ENCODE results near the gene STAC3. TPM values are rescaled to one million over a fixed set of nuclear protein-coding genes. Genes with fewer than 3 reads are reported as not detected.

Gene STAC3
- total RNA-seq, 1 experiment from 2014 or later, result 2.2 TPM

GRCh38 chr12:57250541-57250940 lies 446 bp downstream of the STAC3 start:
- TF ChIP-seq CTCF (conservative IDR thresholded peaks at IDR 0.05) (no peak), EZH2 (IDR thresholded peaks at IDR 0.05; ENCODE audit: low read depth) (no peak)
- Histone ChIP-seq H3K9me2 (ENCODE audit: insufficient read depth) (no peaks in the 10 kb centered on the region), H3K9me3 (ENCODE audit: insufficient read depth, low read depth) (no peaks in the 10 kb centered on the region), H3K27ac (no peak overlapping the region), H3K4me2 (no peak overlapping the region), H4K20me1 (ENCODE audit: insufficient read depth) (no peaks in the 10 kb centered on the region), H3K4me3 (no peak overlapping the region), H3K27me3 (ENCODE audit: insufficient read depth, low read depth) (no peaks in the 10 kb centered on the region), H3K4me1 (replicated peaks; ENCODE audit: insufficient read depth) (no peaks in the 10 kb centered on the region), H3K79me2 (ENCODE audit: low read depth) (no peaks in the 10 kb centered on the region), H2AFZ (no peak overlapping the region), H3K36me3 (ENCODE audit: low read depth) (no peaks in the 10 kb centered on the region), H3F3A (ENCODE audit: insufficient read depth, low read depth) (peaks cover 5% of the 10 kb centered on the region; the same call in 1 of the 2 replicates)
- no peak for DNase-seq
- no TSS peak for BruUV-seq (replicated peaks)
- ChIA-PET POLR2A (ENCODE audit: unreplicated experiment) (no interaction called here), CTCF (interaction anchor here (0.6 kb wide), 2 partner anchors 59 to 122 kb away, joined by 4 to 6 read pairs; partner anchors contain the start of gene LRP1)
- intact Hi-C loops (cut with micrococcal nuclease; ENCODE audit: unreplicated experiment), result no loop called here

GRCh38 chr12:57248934-57249742 lies 1.8 kb downstream of the STAC3 start:
- intact Hi-C loops (cut with micrococcal nuclease; ENCODE audit: unreplicated experiment), result loop anchor here (10.0 kb wide), 1 partner anchor 494 kb away; the partner anchor contains the start of gene PRIM1
- ChIA-PET POLR2A (ENCODE audit: unreplicated experiment) (no interaction called here), CTCF (no interaction called here)
- H2AFZ ChIP-seq, result no peak overlapping the region
- H3K27me3 ChIP-seq (ENCODE audit: insufficient read depth, low read depth), result no peaks in the 10 kb centered on the region
- no peaks in the 10 kb centered on the region for H3K79me2 ChIP-seq (ENCODE audit: low read depth)
- no peaks in the 10 kb centered on the region for H3K9me2 ChIP-seq (ENCODE audit: insufficient read depth)
- BruUV-seq (replicated peaks), result no TSS peak
- H3K4me2 ChIP-seq, result no peak overlapping the region
- no peaks in the 10 kb centered on the region for H3K4me1 ChIP-seq (replicated peaks; ENCODE audit: insufficient read depth)
- H3K4me3 ChIP-seq, result no peak overlapping the region
- H3K9me3 ChIP-seq (ENCODE audit: insufficient read depth, low read depth), result no peaks in the 10 kb centered on the region
- DNase-seq, result no peak
- H3K36me3 ChIP-seq (ENCODE audit: low read depth), result no peaks in the 10 kb centered on the region
- no peak overlapping the region for H3K27ac ChIP-seq
- no peaks in the 10 kb centered on the region for H4K20me1 ChIP-seq (ENCODE audit: insufficient read depth)
- peaks cover 19% of the 10 kb centered on the region; the same call in 1 of the 2 replicates for H3F3A ChIP-seq (ENCODE audit: insufficient read depth, low read depth)
- TF ChIP-seq CTCF (conservative IDR thresholded peaks at IDR 0.05) (no peak), EZH2 (IDR thresholded peaks at IDR 0.05; ENCODE audit: low read depth) (no peak)

GRCh38 chr12:57247041-57247440 lies 3.9 kb downstream of the STAC3 start:
- TF ChIP-seq EZH2 (IDR thresholded peaks at IDR 0.05; ENCODE audit: low read depth), result no peak
- TF ChIP-seq CTCF (conservative IDR thresholded peaks at IDR 0.05), result no peak
- Histone ChIP-seq H3K9me3 (ENCODE audit: insufficient read depth, low read depth) (no peaks in the 10 kb centered on the region), H3F3A (ENCODE audit: insufficient read depth, low read depth) (peaks cover 27% of the 10 kb centered on the region; the same call in 1 of the 2 replicates), H3K4me2 (no peak overlapping the region), H3K4me3 (no peak overlapping the region), H3K27me3 (ENCODE audit: insufficient read depth, low read depth) (peaks cover 4% of the 10 kb centered on the region), H3K9me2 (ENCODE audit: insufficient read depth) (no peaks in the 10 kb centered on the region), H2AFZ (no peak overlapping the region), H3K36me3 (ENCODE audit: low read depth) (no peaks in the 10 kb centered on the region), H3K79me2 (ENCODE audit: low read depth) (no peaks in the 10 kb centered on the region), H4K20me1 (ENCODE audit: insufficient read depth) (no peaks in the 10 kb centered on the region), H3K27ac (no peak overlapping the region), H3K4me1 (replicated peaks; ENCODE audit: insufficient read depth) (0 out of 2 replicates have a peak, but pooled peaks cover 12% of the 10 kb centered on the region)
- no TSS peak for BruUV-seq (replicated peaks)
- CTCF ChIA-PET, result no interaction called here
- POLR2A ChIA-PET (ENCODE audit: unreplicated experiment), result no interaction called here
- no peak for DNase-seq
- intact Hi-C loops (cut with micrococcal nuclease; ENCODE audit: unreplicated experiment), result loop anchor here (10.0 kb wide), 1 partner anchor 492 kb away; the partner anchor contains the start of gene PRIM1

All from PC-9 (cell line).